GM19324 (cell line): ENCODE measurements around the gene LDLRAP1.
A peak's percentile ranks its signal among the peaks of the same experiment; 100 is the strongest.

ENCODE experiments used
- ATAC-seq: cut with Tn5 transposase; IDR thresholded peaks from one replicate; pipeline ENCODE4 v1.9.1; 2021; ENCODE audit warnings: mild to moderate bottlenecking, moderate library complexity; ENCODE audit not compliant: unreplicated experiment, low FRiP score

The LDLRAP1 gene

GRCh38 chr1:25560788-25561187 is 17.4 kb downstream of the LDLRAP1 start:
- no peak for ATAC-seq

GRCh38 chr1:25561421-25562100 is 18.2 kb downstream of the LDLRAP1 start:
- no peak for ATAC-seq

GRCh38 chr1:25562101-25562927 is 18.9 kb downstream of the LDLRAP1 start:
- ATAC-seq: peak; percentile 70

GRCh38 chr1:25562928-25563283 is 19.5 kb downstream of the LDLRAP1 start:
- no peak for ATAC-seq

- ATAC-seq: no peak
Measured at GRCh38 chr1:25563330-25564215, 20.2 kb downstream of the LDLRAP1 start.

- ATAC-seq: no peak
Measured at GRCh38 chr1:25564777-25565574, 21.6 kb downstream of the LDLRAP1 start.

GRCh38 chr1:25565626-25566025 is 22.2 kb downstream of the LDLRAP1 start:
- no peak for ATAC-seq

GRCh38 chr1:25566176-25566729 is 22.8 kb downstream of the LDLRAP1 start:
- ATAC-seq: no peak

GRCh38 chr1:25566730-25567341 is 23.4 kb downstream of the LDLRAP1 start:
- no peak for ATAC-seq

GRCh38 chr1:25567710-25568089 is 24.3 kb downstream of the LDLRAP1 start:
- ATAC-seq: no peak

- ATAC-seq: no peak
Measured at GRCh38 chr1:25568090-25568833, 24.9 kb downstream of the LDLRAP1 start.

- no peak for ATAC-seq
Measured at GRCh38 chr1:25568834-25569596, 25.6 kb downstream of the LDLRAP1 start.

GRCh38 chr1:25569597-25570396 is 26.4 kb downstream of the LDLRAP1 start:
- ATAC-seq: no peak

GRCh38 chr1:25570798-25571521 is 27.6 kb downstream of the LDLRAP1 start:
- ATAC-seq: no peak

GRCh38 chr1:25571522-25571970 is 28.1 kb downstream of the LDLRAP1 start:
- no peak for ATAC-seq

GRCh38 chr1:25572107-25572506 is 28.7 kb downstream of the LDLRAP1 start:
- ATAC-seq: no peak
